GM12878 (cell line): ENCODE results near the gene ARHGEF25. TPM values are rescaled to one million over a fixed set of nuclear protein-coding genes. Genes with fewer than 3 reads are reported as not detected.

Experiments used
- ATAC-seq: fragments of 200-7000 bp; cut with Tn5 transposase; 3 replicates; pipeline ENCODE4 v1.9.1; 2020; ENCODE audit warnings: mild to moderate bottlenecking, moderate library complexity
- BruUV-seq: library from RNA; stranded (reverse); fragments of 400-500 nt; replicated peaks from 2 replicates; lab custom pipeline; 2021; lab: Mats Ljungman, UMichigan
- CTCF ChIA-PET: fragments of 300-600 bp; sonication (Branson Sonifier 250); formaldehyde crosslinking; extraction: SDS; loops from one replicate; lab custom pipeline; 2021; ENCODE audit warnings: inconsistent platforms; lab: Yijun Ruan, JAX
- POLR2A ChIA-PET: fragments of 350-600 bp; formaldehyde crosslinking; extraction: SDS; loops from one replicate; lab custom pipeline; 2021; ENCODE audit warnings: inconsistent platforms; lab: Charles Lee
- RAD21 ChIA-PET: fragments of 300-600 bp; sonication (Branson Sonifier 250); formaldehyde crosslinking; loops from one replicate; lab custom pipeline; 2023; ENCODE audit warnings: antibody characterized with exemption; ENCODE audit not compliant: unreplicated experiment; lab: Charles Lee
- SMC1A ChIA-PET: fragments of 300-600 bp; sonication (Branson Sonifier 250); formaldehyde crosslinking; loops from one replicate; lab custom pipeline; 2023; ENCODE audit not compliant: unreplicated experiment, uncharacterized antibody; lab: Charles Lee
- DNase-seq: peaks from one replicate; pipeline ENCODE4 v3.0.0-alpha.2; 2011; ENCODE audit warnings: low read depth, low spot score
- FAIRE-seq: peaks from 3 replicates; lab custom pipeline; 2011; peaks lifted over from hg19 to GRCh38; lab: Jason Lieb, UNC
- H2AFZ ChIP-seq: 2 replicates; pipeline ENCODE4 v1.6.0; 2011; ENCODE audit warnings: low read depth, low read length, control low read depth; ENCODE audit not compliant: control insufficient read depth
- H3K27ac ChIP-seq: 2 replicates; pipeline ENCODE4 v1.5.1; 2011; ENCODE audit warnings: control low read depth; ENCODE audit not compliant: control insufficient read depth, insufficient read depth
- H3K27me3 ChIP-seq, 2 experiments: replicated peaks in 1 of 2; 2 replicates each; pipeline versions ENCODE4 v1.6.0 to v1.6.1; 2011; ENCODE audit warnings: low read length in 1 of 2; ENCODE audit not compliant: control insufficient read depth in 2 of 2, insufficient read depth in 2 of 2
- H3K36me3 ChIP-seq, 2 experiments: 2 replicates each; pipeline ENCODE4 v1.5.1; 2011; ENCODE audit warnings: low read length in 1 of 2; ENCODE audit not compliant: control insufficient read depth in 2 of 2, insufficient read depth in 2 of 2
- H3K4me1 ChIP-seq: 2 replicates; pipeline ENCODE4 v1.6.1; 2011; ENCODE audit warnings: mild to moderate bottlenecking, low read length, moderate library complexity, mixed read lengths; ENCODE audit not compliant: control insufficient read depth, insufficient read depth
- H3K4me2 ChIP-seq: 2 replicates; pipeline ENCODE4 v1.6.0; 2011; ENCODE audit warnings: control low read depth; ENCODE audit not compliant: control insufficient read depth, insufficient read depth
- H3K4me3 ChIP-seq: fragments of 200-600 bp; sonication (generic); 2 replicates; pipeline ENCODE4 v1.5.1; 2016
- H3K79me2 ChIP-seq: 2 replicates; pipeline ENCODE4 v1.6.0; 2011; ENCODE audit warnings: low read length; ENCODE audit not compliant: control insufficient read depth, insufficient read depth
- H3K9ac ChIP-seq: 2 replicates; pipeline ENCODE4 v1.8.0; 2011; ENCODE audit warnings: low read length, control low read depth, mixed read lengths; ENCODE audit not compliant: control insufficient read depth, insufficient read depth
- H3K9me3 ChIP-seq: replicated peaks from 3 replicates; pipeline ENCODE4 v1.5.1; 2011; ENCODE audit warnings: mild to moderate bottlenecking, low read length; ENCODE audit not compliant: control insufficient read depth, insufficient read depth
- H4K20me1 ChIP-seq: 2 replicates; pipeline ENCODE4 v1.6.0; 2011; ENCODE audit not compliant: control insufficient read depth, insufficient read depth
- ASH2L ChIP-seq: fragments of 300-600, 200-600 bp; sonication (generic); IDR thresholded peaks from 2 replicates; pipeline ENCODE4 v1.6.1; 2017; ENCODE audit warnings: low read depth, mild to moderate bottlenecking, borderline replicate concordance
- ATF2 ChIP-seq: IDR thresholded peaks from 2 replicates; pipeline ENCODE4 v1.6.1; 2012; ENCODE audit warnings: low read length, inconsistent platforms
- ATF3 ChIP-seq: IDR thresholded peaks from 2 replicates; pipeline ENCODE4 v1.6.1; 2011; ENCODE audit warnings: low read depth, mild to moderate bottlenecking, low read length, moderate library complexity, borderline replicate concordance; ENCODE audit errors: extremely low read depth
- BCL11A ChIP-seq: IDR thresholded peaks from 2 replicates; pipeline ENCODE4 v1.6.1; 2011; ENCODE audit warnings: low read depth, low read length
- HCFC1 ChIP-seq: fragments of 150-350 bp; IDR thresholded peaks from 2 replicates; pipeline ENCODE4 v1.6.1; 2014; ENCODE audit warnings: low read length
- IKZF1 ChIP-seq: fragments of 450-650 bp; conservative IDR thresholded peaks from 2 replicates; pipeline ENCODE4 v1.6.1; 2017; ENCODE audit warnings: antibody characterized with exemption, mild to moderate bottlenecking
- IRF4 ChIP-seq: IDR thresholded peaks from 2 replicates; pipeline ENCODE4 v1.6.1; 2011; ENCODE audit warnings: low read depth, low read length
- KAT2A ChIP-seq: conservative IDR thresholded peaks from 2 replicates; pipeline ENCODE4 v1.6.1; 2011; ENCODE audit warnings: low read depth, low read length; ENCODE audit not compliant: control insufficient read depth
- NBN ChIP-seq: fragments of 450-650 bp; IDR thresholded peaks from 2 replicates; pipeline ENCODE4 v1.6.1; 2016
- POLR2A ChIP-seq: IDR thresholded peaks from 2 replicates; pipeline ENCODE4 v1.6.1; 2011; ENCODE audit warnings: low read depth, mild to moderate bottlenecking, low read length
- POLR2AphosphoS5 ChIP-seq: IDR thresholded peaks from 2 replicates; pipeline ENCODE4 v1.6.1; 2011; ENCODE audit warnings: mild to moderate bottlenecking, low read length, inconsistent platforms
- RAD21 ChIP-seq: IDR thresholded peaks from 2 replicates; pipeline ENCODE4 v1.6.1; 2011; ENCODE audit warnings: mild to moderate bottlenecking, low read depth, low read length, moderate library complexity; ENCODE audit not compliant: insufficient read depth
- RAD51 ChIP-seq: fragments of 450-650 bp; IDR thresholded peaks from 2 replicates; pipeline ENCODE4 v1.6.1; 2016; ENCODE audit warnings: moderate library complexity, mild to moderate bottlenecking, inconsistent platforms
- RBBP5 ChIP-seq: fragments of 200-600 bp; sonication (generic); conservative IDR thresholded peaks from 2 replicates; pipeline ENCODE4 v1.6.1; 2016
- REST ChIP-seq: IDR thresholded peaks from 2 replicates; pipeline ENCODE4 v1.6.1; 2012; ENCODE audit warnings: mild to moderate bottlenecking, low read depth, low read length
- RUNX3 ChIP-seq: IDR thresholded peaks from 2 replicates; pipeline ENCODE4 v1.6.1; 2012; ENCODE audit warnings: low read length, inconsistent platforms
- WGBS: methylation state at CpG from one replicate; pipeline ENCODE4 v1.1.6; 2016; ENCODE audit warnings: low lambda C conversion rate; ENCODE audit not compliant: insufficient replicate concordance, insufficient coverage; ENCODE audit errors: missing lambda C conversion rate; 5-methylcytosine and 5-hydroxymethylcytosine counted together
- in situ Hi-C: fragments of 300-500 bp; cut with MboI; formaldehyde crosslinking; loops from 9 replicates; pipeline ENCODE4 v1.14.3; 2018; ENCODE audit warnings: mixed read lengths
- intact Hi-C: fragments of 100-400 bp; cut with micrococcal nuclease; formaldehyde crosslinking; loops from one replicate; pipeline ENCODE4 v1.14.2; 2022; ENCODE audit not compliant: unreplicated experiment
- polyA plus RNA-seq, 11 experiments: library from polyadenylated mRNA; depleted of rRNA in 4 of 11; unstranded in 6 of 11; stranded (reverse) in 5 of 11; fragments of >200 nt; fragmentation: Nextera tagmentation in 4 of 11; fragmentation: Illumina TruSeq in 1 of 11; extraction: Ambion mirVana in 4 of 11; extraction: Trizol in 1 of 11; gene quantifications; 1 replicate in 1 of 11; 2 replicates in 10 of 11; pipeline versions ENCODE4 v1.2.1 to v1.2.3, GENCODE V29; 2011 to 2016; ENCODE audit warnings: inconsistent platforms in 2 of 11, missing spikeins in 2 of 11, low read depth in 1 of 11
- total RNA-seq, 4 experiments: library from RNA; depleted of rRNA in 3 of 4; stranded (reverse); fragments of >200 nt in 3 of 4; fragmentation: Illumina TruSeq in 1 of 4; extraction: Trizol in 1 of 4; gene quantifications; 2 replicates each; pipeline versions ENCODE4 v1.2.1 to v1.2.3, GENCODE V29; 2013 to 2021

The ARHGEF25 gene
- total and polyA plus RNA-seq, 10 of the 15 experiments (the other 5 are each of a cell fraction or from before 2014, with no cell fraction given) = 0.08 to 4.5 (median 1.2) TPM; not detected in 3

- Histone ChIP-seq H2AFZ (no peak overlapping the region), H3K4me2 (no peak overlapping the region), H3K4me1 (peaks cover 6% of the 10 kb centered on the region), H3K9me3 (no peaks in the 10 kb centered on the region), H3K9ac (no peak overlapping the region), H3K27me3 (peaks cover 32 to 35% of the 10 kb centered on the region in 2 experiments; a peak in 3 of 4 replicates), H4K20me1 (no peaks in the 10 kb centered on the region), H3K4me3 (no peak overlapping the region), H3K36me3 (no peaks in the 10 kb centered on the region), H3K27ac (no peak overlapping the region), H3K79me2 (no peaks in the 10 kb centered on the region)
- intact Hi-C loops = loop anchor here (5.0 kb wide), 1 partner anchor 167 kb away; the partner anchor contains the start of genes GLI1 and INHBE
- POLR2A ChIA-PET = no interaction called here
- in situ Hi-C loops = no loop called here
- RAD21 ChIA-PET = interaction anchor here (0.6 kb wide), 1 partner anchor 211 kb away, joined by 3 read pairs; no protein-coding TSS in a partner anchor
- DNase-seq = no peak
- FAIRE-seq = no peak
- ATAC-seq = no peak
- no TSS peak for BruUV-seq
- WGBS = 32% methylated on average over 8 of the region's 8 CpGs
- SMC1A ChIA-PET = no interaction called here
- CTCF ChIA-PET = interaction anchor here (2.3 to 7.8 kb wide), 2 partner anchors 10 to 42 kb away, joined by 12 to 119 read pairs; no protein-coding TSS in a partner anchor
- TF ChIP-seq RAD51 (no peak), RAD21 (no peak), IRF4 (no peak), ASH2L (no peak), ATF2 (no peak), POLR2A (no peak), IKZF1 (no peak), BCL11A (no peak), REST (no peak), POLR2AphosphoS5 (no peak), KAT2A (no peak), RBBP5 (no peak), HCFC1 (no peak), NBN (no peak), ATF3 (no peak), RUNX3 (no peak)
These were observed 13.4 kb downstream of the ARHGEF25 start for GRCh38 chr12:57624441-57625220.
